Subcutaneous adipose tissue (tissue), 4 donors: ENCODE measurements around the gene CYP2A6. TPM values are rescaled to one million over a fixed set of nuclear protein-coding genes. Genes with fewer than 3 reads are reported as not detected.

Experiments used
- CTCF ChIP-seq: fragments of 450-650 bp; IDR thresholded peaks from one replicate; pipeline ENCODE4 v1.5.1; 2016; ENCODE audit warnings: low read depth, mild to moderate bottlenecking, control low read depth, antibody characterized with exemption, moderate library complexity
- total RNA-seq, 4 donors: library from RNA; depleted of rRNA; stranded (reverse); fragments of >200 nt; gene quantifications; one replicate each; pipeline ENCODE4 v1.1.0, GENCODE V29; 2016

The CYP2A6 gene
- total RNA-seq, 4 donors from 2014 or later, result 0.94 to 1.7 (median 1.3) TPM; not detected in 1

DNA sequence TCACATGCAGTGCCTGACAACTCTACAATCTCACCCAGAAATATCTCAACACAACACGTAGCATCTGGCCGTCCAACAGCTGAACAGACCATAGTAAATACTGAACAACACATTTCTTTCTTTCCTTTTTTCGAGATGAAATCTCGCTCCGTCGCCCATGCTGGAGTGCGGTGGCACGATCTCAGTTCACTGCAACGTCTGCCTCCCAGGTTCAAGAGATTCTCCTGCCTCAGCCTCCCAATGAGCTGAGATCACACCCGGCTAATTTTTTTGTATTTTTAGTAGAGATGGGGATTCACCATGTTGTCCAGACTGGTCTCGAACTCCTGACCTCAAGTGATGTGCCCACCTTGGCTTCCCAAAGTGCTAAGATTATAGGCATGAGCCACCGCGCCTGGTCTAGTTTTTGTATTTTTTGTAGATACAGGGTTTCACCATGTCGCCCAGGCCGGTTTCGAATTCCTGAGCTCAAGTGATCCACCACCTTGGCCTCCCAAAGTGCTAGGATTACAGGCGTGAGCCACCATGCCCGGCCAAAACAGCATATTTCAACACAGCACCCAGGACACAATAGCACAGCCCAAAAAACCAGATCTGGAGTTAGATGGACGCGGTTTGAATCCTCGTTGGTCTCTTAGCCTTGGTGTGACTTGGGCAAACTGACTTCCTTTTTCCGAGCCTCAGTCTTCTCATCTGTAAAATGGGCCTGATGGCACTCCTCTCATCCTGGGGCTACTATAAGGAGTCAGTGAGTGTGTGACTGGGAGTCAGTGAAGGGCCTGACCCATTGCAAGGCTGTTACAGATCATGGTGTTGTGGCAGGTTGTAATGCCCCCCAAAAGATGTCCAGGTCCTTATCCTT lies 22.6 kb downstream of the CYP2A6 start:
- TF ChIP-seq CTCF, result no peak

DNA sequence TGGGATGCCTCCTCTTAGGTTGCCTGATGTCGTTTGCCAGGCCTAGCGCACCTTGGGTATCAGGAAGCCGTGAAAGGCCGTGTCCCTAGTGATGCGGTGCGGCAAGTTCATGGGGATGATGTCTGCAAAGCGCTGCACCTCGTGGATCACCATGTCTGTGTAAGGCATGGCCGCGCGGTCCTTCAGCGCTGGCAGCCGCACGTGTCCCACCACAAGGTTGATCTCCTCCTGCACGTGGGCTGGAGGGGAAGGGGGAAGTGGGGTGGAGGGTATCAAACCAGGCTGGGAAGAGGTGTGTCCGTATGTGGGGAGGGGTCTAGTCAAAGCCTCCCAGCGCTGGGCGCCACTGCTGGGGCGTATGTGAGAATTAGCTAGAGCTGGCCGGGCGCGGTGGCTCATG lies 28.1 kb downstream of the CYP2A6 start:
- TF ChIP-seq CTCF, result no peak

- no peak for TF ChIP-seq CTCF
These were observed 35.0 kb downstream of the CYP2A6 start for GRCh38 chr19:40815223-40815622.

GRCh38 chr19:40813182-40813581 lies 37.1 kb downstream of the CYP2A6 start:
- no peak for TF ChIP-seq CTCF

GRCh38 chr19:40811478-40812341 lies 38.5 kb downstream of the CYP2A6 start:
- no peak for TF ChIP-seq CTCF

DNA sequence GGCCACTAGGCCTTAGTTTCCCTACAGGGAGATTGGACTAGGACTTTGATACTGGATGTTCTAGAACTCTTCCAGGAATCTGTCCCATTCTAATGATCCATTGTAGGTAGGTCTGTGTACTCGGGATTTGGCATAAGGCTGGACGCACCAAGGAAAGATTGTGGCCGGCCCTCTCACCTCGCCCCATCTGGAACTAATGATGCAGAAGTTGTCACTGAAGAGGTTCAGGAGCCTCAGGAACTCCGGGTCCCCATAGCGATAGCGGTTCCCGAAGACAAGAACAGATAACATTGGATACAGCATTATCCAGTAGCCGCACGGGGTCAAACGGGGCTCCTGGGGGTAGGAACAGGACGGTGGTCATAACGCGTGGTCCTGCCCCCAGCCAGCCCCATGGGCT lies 40.1 kb downstream of the CYP2A6 start:
- TF ChIP-seq CTCF, result no peak
